Prostate gland (tissue), 2 donors: ENCODE data around the gene RAD51B.

Experiments
- POLR2A ChIP-seq: fragments of 450-650 bp; IDR thresholded peaks from one replicate; pipeline ENCODE4 v1.6.1; 2016; ENCODE audit warnings: antibody characterized with exemption, mild to moderate bottlenecking
- TF ChIP-seq, protein P1 (sequence below), 4 experiments: fragments of 200-600 bp in 2 of 4; fragments of 450-650 bp in 2 of 4; sonication (generic) in 2 of 4; IDR thresholded peaks; 1 replicate in 3 of 4; 2 replicates in 1 of 4; pipeline ENCODE4 v1.5.1; 2016 to 2019; ENCODE audit warnings: antibody characterized with exemption in 4 of 4, mild to moderate bottlenecking in 2 of 4, moderate library complexity in 2 of 4

- no peak for TF ChIP-seq POLR2A
- TF ChIP-seq, protein P1, sequence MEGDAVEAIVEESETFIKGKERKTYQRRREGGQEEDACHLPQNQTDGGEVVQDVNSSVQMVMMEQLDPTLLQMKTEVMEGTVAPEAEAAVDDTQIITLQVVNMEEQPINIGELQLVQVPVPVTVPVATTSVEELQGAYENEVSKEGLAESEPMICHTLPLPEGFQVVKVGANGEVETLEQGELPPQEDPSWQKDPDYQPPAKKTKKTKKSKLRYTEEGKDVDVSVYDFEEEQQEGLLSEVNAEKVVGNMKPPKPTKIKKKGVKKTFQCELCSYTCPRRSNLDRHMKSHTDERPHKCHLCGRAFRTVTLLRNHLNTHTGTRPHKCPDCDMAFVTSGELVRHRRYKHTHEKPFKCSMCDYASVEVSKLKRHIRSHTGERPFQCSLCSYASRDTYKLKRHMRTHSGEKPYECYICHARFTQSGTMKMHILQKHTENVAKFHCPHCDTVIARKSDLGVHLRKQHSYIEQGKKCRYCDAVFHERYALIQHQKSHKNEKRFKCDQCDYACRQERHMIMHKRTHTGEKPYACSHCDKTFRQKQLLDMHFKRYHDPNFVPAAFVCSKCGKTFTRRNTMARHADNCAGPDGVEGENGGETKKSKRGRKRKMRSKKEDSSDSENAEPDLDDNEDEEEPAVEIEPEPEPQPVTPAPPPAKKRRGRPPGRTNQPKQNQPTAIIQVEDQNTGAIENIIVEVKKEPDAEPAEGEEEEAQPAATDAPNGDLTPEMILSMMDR (IDR thresholded peaks at IDR 0.05): no peak
Observed at GRCh38 chr14:68246074-68246785, 426.7 kb downstream of the RAD51B start.
